NCI-H1092 (cell line): ENCODE measurements around the gene ZNF462.

ENCODE experiments used
- DNase-seq: peaks from one replicate; lab custom pipeline; 2025; lab: John Stamatoyannopoulos, UW

The ZNF462 gene

DNA sequence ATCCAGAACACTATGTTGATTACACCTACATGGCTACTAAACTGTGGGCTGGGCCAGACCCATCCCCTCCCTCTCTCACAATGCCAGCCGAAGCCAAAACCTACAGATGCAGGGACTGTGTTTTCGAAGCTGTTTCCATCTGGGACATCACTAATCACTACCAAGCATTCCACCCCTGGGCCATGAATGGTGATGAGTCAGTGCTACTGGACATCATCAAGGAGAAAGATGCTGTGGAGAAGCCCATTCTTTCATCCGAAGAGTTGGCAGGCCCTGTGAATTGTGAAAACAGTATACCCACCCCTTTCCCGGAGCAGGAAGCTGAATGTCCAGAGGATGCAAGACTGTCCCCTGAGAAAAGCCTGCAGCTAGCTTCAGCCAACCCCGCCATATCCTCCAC is 65.0 kb downstream of the ZNF462 start:
- DNase-seq: no peak

DNA sequence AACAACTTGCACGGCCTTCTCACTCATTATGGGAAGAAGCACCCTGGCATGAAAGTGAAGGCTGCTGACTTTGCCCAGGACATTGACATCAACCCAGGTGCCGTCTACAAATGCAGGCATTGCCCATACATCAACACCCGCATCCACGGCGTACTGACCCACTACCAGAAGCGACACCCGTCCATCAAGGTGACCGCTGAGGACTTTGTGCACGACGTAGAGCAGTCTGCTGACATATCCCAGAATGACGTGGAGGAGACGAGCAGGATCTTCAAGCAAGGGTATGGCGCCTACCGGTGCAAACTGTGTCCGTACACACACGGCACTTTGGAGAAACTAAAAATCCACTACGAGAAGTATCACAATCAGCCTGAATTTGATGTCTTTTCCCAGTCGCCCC is 65.4 kb downstream of the ZNF462 start:
- no peak for DNase-seq

DNA sequence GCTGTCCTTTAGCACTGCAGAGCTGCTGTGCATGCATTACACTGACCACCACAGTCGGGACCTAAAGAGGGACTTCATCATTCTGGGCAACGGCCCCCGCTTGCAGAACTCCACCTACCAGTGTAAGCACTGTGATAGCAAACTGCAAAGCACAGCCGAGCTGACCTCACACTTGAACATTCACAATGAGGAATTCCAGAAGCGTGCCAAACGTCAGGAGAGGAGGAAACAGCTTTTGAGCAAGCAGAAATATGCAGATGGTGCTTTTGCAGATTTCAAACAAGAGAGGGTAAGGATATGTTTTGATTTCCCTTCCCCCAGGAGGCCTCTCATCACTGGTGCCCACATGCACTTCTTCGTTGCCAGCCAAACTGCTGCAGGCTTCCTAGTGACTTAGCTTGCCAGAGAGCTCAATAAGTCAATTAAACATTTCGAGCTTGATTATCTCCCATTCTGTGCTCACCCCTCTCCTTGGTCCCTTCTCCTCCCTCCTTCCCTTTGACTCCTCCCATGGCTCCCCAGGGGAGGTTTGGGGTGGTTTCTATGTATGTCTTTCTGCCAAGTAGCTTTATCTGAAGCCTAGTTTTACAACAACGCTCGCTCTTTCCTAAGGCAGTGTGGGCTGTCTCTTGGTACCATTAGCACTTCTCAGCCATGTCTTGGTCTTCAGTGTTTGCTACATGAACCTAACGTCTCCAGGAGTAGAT is 66.7 kb downstream of the ZNF462 start:
- DNase-seq: no peak

DNA sequence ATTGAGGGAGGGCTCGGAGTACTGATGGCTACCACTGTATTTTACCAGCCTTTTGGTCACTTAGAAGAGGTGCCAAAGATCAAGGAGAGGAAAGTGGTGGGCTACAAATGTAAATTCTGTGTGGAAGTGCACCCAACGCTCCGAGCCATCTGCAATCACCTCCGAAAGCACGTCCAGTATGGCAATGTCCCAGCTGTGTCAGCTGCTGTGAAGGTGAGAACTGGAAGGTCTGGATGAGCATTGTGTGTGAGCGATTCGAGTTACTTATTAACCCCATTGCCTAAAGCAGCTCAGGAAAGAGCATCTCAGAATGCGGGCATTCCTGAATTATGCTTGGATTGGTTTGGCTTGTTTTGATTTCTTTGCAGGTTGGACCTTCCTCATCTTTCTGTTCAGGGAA is 67.5 kb downstream of the ZNF462 start:
- no peak for DNase-seq

DNA sequence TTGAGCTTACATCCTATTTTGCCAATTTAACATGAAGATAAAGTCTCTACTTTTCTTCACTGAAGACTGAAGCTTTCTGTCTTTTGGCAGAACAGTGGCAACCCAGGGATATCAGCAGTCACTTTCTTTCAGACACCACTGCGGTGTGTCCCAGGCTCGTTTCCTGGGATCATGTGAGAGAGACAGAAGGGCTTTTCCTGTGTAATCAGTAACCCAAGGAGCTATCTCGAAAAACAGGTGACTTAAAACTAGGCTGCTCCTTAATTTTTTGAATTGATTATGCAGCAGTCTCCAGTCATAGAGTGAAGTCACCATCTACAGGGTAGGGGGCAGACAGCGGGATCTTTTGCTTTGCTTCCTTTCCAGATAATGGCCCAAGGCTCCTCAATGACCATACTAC is 68.5 kb downstream of the ZNF462 start:
- no peak for DNase-seq

DNA sequence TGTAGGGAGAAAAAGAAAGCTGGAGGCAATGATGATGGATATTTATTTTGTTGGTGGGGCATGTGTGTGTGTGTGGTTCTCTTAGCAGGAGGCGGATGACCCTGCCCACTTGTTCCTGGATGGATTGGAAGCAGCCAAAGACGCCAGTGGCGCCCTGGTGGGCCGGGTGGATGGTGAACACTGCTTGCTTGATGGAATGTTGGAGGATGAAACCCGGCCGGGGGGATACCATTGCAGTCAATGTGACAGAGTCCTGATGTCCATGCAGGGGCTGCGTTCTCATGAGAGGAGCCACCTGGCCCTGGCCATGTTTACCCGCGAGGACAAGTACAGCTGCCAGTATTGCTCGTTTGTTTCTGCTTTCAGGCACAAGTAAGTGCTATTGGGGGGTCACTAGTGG is 69.2 kb downstream of the ZNF462 start:
- DNase-seq: no peak

DNA sequence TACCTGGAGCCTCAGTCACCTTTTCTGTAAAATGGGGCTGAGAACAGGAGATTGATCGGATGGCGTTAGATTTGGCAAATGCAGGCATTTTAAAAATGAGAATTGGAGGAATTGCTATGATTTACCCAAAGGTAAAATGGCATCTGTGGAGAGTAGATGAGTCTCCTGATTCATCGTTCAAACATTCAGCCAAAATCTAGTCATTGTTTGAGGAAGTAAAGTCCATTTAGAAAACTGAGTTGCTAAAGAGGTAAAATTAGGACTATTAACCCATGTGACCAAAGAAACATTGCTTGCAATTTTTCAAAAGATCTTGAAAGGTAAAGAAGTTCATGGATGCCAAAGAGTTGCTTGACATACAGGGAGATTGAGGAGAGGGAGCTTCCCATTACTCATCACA is 69.7 kb downstream of the ZNF462 start:
- DNase-seq: no peak

DNA sequence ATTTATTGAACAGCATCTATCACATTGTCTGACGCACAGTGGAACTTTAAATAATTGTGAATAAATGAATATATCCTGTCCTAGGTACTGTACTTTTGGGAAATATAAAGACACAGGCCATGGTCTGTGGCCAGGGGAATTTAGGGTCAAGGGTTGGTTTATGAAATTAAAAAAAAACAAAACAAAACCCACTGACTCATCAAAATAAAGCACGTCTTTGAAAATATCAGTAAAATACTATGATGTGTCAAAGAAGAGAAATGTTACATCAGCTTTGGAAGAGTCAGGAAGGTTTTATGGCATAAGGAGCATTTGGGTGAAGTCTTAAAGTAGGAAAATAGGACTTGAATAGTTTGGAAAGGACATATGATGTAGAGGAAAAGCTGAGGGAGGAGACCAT is 70.5 kb downstream of the ZNF462 start:
- DNase-seq: no peak

DNA sequence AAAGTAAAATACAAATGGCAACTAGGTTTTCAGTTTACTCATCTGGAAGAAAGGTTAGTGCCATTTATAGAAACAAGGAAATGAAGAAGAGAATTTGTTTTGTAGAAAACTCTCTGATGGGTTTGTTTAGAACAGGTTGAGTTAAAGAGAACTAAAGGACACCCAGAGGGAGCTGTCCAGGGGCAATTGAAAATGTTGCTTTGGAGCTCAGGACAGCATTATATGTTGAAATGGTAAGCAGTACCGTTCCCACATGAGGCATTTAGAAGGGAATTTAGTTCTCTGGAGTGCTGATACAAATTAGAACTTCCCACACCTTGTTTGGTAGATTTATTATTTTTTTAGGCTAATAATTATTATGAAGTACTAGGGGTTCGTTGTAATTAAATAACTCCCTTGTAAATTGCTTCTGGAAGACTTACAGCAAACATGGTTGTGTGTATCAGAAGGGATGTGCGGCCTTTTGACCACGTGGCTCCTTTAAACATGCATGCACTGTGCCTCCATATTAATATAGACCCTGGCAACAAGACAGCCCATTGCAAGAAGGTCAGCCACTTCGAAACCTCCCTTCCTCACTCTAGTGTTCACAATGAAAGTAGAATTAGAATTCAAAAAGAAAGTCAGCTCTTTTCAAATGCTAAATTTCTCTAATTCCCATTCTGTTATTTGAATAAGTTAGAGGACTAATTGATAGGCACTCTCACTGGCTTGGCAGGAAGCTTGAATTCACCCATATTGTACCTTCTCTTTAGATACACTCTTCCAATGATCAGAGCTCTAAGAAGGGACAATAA is 71.7 kb downstream of the ZNF462 start:
- DNase-seq: no peak

DNA sequence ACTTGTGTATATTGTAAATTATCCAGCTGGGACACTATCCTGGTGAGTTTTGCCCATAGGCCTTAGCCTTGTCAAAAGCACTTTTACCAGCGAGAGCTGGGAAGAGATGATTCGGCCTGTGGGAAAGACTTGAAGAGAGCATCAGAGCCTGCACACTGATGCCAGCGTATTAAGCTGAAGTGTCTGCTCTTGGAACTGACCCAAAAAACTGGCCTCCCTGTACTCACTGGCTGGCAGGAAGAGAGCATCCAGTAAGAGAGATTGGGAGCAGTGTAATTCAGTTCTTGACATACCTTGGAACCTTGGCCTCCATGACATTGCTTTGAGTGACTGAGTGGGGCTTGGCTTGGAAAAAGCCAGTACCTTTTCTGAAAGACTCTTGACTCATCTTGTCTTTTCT is 73.7 kb downstream of the ZNF462 start:
- no peak for DNase-seq

DNA sequence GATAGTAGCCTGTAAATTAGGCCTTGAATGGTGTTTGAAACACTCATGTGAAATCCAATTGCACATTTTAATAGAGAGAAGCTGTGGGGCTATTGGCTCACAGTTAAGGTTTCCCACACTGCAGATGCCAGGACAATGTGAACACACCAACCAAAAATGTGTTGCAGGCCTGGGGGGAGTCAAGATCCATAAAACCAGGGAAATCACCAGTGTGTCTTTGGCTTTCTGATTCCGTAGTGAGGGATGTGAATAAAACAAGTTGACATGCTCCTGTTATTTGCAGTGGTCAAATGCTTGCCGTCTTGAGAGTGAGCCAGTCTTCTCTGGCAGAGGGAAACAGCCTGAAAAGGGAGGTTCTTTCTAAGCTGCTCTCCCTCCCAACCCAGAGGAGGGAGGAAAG is 79.0 kb downstream of the ZNF462 start:
- no peak for DNase-seq

DNA sequence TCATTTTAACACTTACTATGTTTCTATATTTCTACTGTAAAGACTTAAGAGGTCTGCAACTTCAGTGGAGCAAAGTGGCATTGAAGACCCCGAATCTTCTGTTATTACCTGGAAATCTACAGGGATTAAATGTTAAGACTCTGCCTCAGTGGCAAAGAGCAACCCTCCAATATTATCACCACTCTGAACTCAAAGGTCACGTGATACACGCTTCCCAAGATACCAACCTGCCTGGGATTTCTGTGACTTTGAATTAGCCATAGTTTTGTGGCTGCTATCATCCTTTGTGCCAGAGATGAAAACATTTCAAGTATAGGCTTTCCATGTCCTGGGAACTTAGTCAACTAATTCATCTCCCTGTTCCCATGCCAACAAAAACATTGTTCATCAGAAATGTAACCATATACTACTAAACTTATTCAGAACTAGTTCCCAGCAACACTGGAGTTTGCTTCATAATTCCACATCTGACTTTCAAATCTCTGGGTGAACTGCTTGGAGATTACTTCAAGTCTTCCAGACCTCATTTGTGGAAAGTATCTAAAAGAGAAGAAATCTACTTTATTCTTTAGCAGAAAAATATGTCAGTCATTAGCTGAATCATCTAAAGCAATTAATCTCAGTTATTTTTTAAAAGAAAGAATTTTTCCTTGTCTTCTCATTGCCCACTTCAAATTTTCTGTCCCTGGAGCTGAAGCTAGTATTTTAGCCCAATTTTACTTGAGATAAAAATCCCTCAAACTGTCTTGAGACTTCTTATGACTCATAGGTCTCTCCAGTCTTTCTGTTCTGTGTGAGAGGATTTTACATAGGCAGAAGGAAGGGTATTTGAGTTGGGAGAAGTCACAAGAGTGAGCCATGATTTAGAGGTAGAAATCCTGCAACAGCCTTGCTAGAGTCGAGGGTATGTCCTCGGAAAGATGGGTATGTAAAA is 83.0 kb downstream of the ZNF462 start:
- DNase-seq: no peak

DNA sequence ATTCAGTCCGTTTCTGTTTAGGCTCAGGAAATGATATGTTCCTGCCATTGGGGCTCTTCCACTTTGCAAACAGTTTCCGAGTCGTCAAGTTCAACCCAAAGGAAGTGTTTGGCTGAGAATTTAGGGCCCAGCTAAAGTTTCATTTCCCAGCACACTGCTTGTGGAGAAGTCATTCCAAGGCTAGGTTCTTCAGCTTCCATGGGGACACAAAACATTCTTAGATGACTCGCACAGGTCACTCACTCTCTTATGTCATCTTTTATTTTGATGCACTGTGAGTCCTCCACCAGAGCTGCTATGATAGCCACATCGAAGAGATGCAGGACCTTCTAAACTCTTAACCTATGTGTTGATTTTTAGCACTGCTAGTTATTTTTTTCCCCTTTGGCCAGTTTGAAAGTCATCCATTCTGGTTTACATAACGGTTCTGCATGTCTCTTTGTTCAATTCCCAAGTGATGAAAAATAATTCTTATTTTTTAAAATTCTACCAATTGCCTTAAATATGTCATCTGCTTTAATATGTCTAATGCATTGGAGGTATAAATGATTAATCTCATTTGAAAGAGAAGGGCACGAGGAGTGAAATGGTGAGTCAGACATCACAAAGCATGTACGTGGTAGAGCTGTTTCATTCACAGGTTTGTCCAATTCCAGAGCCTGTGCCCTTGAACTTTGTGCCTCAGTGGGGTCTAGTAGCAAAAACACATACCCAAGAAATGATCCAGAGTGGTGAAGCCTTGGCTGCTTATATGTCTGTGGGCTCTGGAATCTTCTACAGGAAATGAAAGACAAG is 84.3 kb downstream of the ZNF462 start:
- no peak for DNase-seq

DNA sequence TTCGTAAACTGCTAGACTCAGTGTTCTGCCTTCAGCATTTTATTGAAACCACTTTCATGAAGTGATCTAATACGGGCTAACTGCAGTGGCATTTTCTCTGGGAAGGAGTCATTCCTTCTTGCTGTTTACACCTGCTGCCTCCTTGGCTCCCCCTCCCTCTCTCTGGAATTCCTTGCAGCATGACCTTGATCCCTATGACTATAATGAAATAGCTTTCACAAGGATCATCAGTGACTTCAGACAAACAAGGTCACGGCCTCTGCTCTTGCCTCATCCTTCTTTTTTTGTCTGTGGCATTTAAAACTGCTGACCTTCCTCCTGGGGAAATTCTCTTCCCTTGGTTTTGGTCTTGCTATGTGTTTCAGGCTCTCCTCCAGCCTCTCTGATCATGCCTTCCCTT is 90.2 kb downstream of the ZNF462 start:
- DNase-seq: no peak

DNA sequence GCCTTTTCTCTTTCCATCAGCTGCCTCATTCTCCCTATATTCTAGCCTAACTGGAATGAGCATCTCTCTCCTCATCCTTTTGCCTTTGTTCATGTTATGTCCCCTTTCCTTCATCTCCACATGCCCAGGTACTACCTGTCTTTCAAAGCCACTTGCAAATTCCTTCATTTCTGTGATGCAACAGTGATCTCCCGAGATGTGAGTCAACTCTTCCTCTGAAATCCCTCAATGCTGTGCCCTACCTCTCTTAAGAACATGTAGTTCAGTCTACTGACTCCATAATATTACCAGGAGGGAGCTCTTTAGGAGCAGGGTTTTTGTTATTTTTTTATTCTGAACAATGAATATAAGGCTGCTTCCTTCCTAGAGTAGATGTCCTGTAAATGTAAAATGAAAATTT is 91.6 kb downstream of the ZNF462 start:
- DNase-seq: no peak

DNA sequence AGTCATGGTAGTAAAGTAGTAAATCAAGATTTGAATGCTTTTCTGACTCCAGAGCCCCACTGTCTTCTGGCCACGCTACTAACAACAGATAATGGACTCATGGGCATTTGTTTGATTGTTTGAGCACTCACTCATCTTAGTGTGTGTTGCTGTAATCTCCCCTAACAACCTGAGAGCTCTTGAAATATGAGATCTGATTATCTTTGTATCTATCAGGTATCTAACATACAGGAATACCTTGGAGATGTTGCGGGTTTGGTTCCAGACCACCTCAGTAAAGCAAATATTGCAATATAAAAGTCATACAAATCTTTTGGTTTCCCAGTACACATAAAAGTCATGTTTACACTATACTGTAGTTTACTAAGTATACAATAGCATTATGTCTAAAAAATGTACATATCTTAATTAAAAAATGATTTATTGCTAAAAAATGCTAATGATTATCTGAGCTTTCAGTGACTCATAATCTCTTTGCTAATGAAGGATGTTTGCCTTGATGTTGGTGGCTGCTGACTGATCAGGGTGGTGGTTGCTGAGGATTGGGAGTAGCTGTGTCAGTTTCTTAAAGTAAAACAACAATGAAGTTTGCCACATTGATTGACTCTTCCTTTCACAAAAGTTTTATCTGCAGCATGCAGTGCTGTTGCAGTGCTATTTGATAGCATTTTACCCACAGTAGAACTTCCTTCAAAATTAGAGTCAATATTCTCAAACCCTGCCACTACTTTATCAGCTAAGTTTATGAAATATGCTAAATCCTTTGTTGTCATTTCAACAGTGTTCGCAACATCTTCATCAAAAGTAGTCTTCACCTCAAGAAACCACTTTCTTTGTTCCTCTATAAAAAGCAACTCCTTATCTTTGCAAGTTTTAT is 92.2 kb downstream of the ZNF462 start:
- no peak for DNase-seq

DNA sequence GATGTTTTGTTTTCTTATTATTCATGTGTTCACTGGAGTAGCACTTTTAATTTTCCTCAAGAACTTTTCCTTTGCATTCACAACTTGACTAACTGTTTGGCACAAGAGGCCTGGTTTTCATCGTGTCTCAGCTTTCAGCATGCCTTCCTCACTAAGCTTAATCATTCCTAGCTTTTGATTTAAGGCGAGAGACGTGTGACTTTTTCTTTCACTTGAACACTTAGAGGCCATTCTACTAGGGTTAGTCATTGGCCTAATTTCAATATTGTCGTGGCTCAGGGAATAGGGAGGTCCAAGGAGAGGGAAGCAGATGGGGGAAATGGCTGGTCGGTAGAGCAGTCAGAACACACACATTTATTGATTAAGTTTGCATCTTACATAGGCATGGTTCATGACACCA is 94.0 kb downstream of the ZNF462 start:
- DNase-seq: no peak

DNA sequence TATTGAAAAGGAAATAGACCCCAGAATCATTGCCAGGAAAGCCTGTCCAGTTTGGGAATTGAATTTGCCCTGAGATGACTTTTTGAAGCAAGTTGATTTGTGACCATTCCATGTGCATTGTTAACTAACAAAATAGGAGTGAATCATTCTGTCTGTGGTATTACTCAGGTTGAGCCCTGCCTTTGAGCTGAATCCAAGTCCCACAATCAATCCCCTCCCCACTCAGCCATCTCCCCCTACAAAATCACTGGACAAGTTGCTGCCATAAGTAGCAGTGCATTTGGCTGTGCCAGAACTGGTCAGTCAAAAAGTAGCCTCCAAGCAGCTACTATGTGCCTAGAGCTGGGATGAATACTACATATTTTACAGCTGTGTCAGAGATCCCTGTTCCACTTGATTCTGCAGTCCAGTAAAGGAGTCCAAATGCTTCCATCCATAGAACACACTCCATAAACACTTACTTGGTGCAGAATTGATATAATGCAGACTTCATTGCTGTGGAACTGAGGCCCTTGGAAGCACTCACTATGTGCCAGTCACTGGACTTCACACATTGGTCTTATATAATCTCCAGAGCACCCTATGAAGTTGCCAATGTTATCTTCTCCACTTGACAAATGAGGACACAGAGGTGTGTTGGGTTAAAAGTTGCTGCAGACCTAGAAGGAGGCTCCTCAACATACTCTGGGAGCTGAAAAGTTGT is 96.1 kb downstream of the ZNF462 start:
- DNase-seq: no peak

DNA sequence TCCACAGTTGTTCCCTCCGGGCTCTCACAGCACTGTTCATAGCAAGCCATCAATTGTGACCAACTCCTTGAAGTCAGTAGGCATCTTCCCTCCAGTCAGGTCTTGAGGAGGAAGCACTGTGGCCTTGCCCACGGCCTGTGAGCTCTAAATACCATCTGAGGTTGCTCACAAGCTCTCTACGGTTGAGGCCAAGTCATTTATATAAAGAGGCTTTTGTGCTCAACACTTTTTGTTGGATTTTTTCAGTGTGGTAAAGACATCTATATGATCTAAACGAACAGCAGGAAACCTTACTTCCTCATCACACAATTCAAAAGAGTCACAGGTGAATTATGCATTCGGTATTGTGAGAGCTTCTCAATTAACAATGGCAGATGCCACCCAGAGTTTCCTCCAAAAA is 97.3 kb downstream of the ZNF462 start:
- DNase-seq: no peak

DNA sequence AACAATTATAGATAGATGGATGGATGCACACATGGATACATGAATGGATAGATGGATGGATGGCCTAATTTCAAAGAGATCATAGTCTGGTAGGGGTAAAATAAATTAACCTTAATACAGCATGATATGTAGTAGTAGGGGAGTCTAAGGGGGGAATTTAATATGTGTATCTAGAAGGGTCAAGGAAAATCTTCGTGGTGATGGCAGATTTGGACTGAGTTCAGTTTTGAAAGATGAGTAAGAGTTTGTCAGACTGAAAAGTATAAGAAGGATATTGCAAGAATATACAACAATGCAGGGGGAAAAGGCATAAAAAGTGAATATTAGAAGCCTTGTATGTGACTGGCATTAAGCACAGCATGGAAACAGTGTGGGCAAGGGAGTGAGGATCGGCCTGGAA is 98.7 kb downstream of the ZNF462 start:
- DNase-seq: no peak
